Measurements from ENCODE around the gene HS3ST2. TPM values are rescaled to one million over a fixed set of nuclear protein-coding genes. Genes with fewer than 3 reads are reported as not detected.

HS3ST2 gene
- total and polyA plus RNA-seq, 2 experiments from 2014 or later, result 1.4 to 3.2 TPM

GRCh38 chr16:22924492-22924891, 110.5 kb downstream of the HS3ST2 start:
- H3K4me2 ChIP-seq, result no peak overlapping the region
- DNase-seq (ENCODE audit: low spot score), result no peak
- TF ChIP-seq CREB1 (CRISPR knock-in tag; IDR thresholded peaks at IDR 0.05; ENCODE audit: low read depth) (no peak), POLR2AphosphoS5 (IDR thresholded peaks at IDR 0.05; ENCODE audit: low read depth) (no peak), JUNB (IDR thresholded peaks at IDR 0.05; ENCODE audit: unreplicated experiment) (no peak), STAT1 (IDR thresholded peaks at IDR 0.05; ENCODE audit: unreplicated experiment) (no peak), ZNF331 (CRISPR knock-in tag; IDR thresholded peaks at IDR 0.05; ENCODE audit: low read depth) (no peak), NANOG (IDR thresholded peaks at IDR 0.05; ENCODE audit: borderline replicate concordance) (no peak), REST (IDR thresholded peaks at IDR 0.05; ENCODE audit: unreplicated experiment) (no peak), ZNF114 (CRISPR knock-in tag; IDR thresholded peaks at IDR 0.05) (no peak), ZNF462 (CRISPR knock-in tag; IDR thresholded peaks at IDR 0.05) (no peak), CTCF (conservative IDR thresholded peaks at IDR 0.05; ENCODE audit: low read depth in 2 of 2) (no peak), EZH2 (IDR thresholded peaks at IDR 0.05; ENCODE audit: low read depth, unreplicated experiment) (no peak), EZH2phosphoT487 (IDR thresholded peaks at IDR 0.05; ENCODE audit: unreplicated experiment) (no peak)

More at GRCh38 chr16:22924492-22924891, 110.5 kb downstream of the HS3ST2 start:
- Histone ChIP-seq H3K36me3 (ENCODE audit: insufficient read depth) (no peaks in the 10 kb centered on the region), H3K27ac (ENCODE audit: low read depth) (no peak overlapping the region), H3K4me3 (no peak overlapping the region), H3F3A (replicated peaks; ENCODE audit: low read depth) (no peaks in the 10 kb centered on the region), H2AFZ (peak overlapping the region; percentile 80; the same call in 1 of the 2 replicates), H3K4me1 (ENCODE audit: insufficient read depth) (no peaks in the 10 kb centered on the region; the same call in 1 of the 2 replicates), H3K9me2 (ENCODE audit: insufficient read depth) (0 out of 2 replicates have a peak, but pooled peaks cover 12% of the 10 kb centered on the region), H3K79me2 (replicated peaks; ENCODE audit: insufficient read depth) (no peaks in the 10 kb centered on the region), H4K20me1 (replicated peaks; ENCODE audit: insufficient read depth) (no peaks in the 10 kb centered on the region), H3K27me3 (ENCODE audit: insufficient read depth) (no peaks in the 10 kb centered on the region)
- H3K36me3 Mint-ChIP-seq (ENCODE audit: low read depth), result no peaks in the 10 kb centered on the region
- H3K4me3 Mint-ChIP-seq, result no peak overlapping the region
- 0 out of 3 replicates have a peak, but pooled peaks cover 5% of the 10 kb centered on the region for H3K4me1 Mint-ChIP-seq
- no peak for ATAC-seq
- no peaks in the 10 kb centered on the region; the same call in 1 of the 3 replicates for H3K9me3 Mint-ChIP-seq
- H3K27me3 Mint-ChIP-seq (ENCODE audit: insufficient read depth, low read depth, poor library complexity), result peaks cover 4% of the 10 kb centered on the region
- H3K27ac Mint-ChIP-seq, result peak overlapping the region; percentile 52; the same call in 1 of the 2 replicates

Measured in GM23338 (cell line).